Measurements from ENCODE around the gene SORBS1.

GRCh38 chr10:95457319-95457886 lies 103.8 kb downstream of the SORBS1 start:
- no peak for TF ChIP-seq REST (IDR thresholded peaks at IDR 0.05; ENCODE audit: low read depth)
- TF ChIP-seq MAX (IDR thresholded peaks at IDR 0.05): no peak
- no peak for TF ChIP-seq EP300 (IDR thresholded peaks at IDR 0.05; ENCODE audit: borderline replicate concordance)
- TF ChIP-seq TEAD4 (IDR thresholded peaks at IDR 0.05): no peak
- TF ChIP-seq RAD21 (IDR thresholded peaks at IDR 0.05; ENCODE audit: low read depth): no peak
- no peak for TF ChIP-seq CREB1 (IDR thresholded peaks at IDR 0.05; ENCODE audit: low read depth)
- no peak for TF ChIP-seq YY1 (IDR thresholded peaks at IDR 0.05; ENCODE audit: low read depth)

All from Ishikawa (cell line).